Tibial nerve (tissue), 4 donors: ENCODE measurements around the gene KRABD2.
"Not testable (repeated sequence)": the region's sequence is repeated elsewhere in the genome, so short reads cannot be mapped to it uniquely, and the experiment has no call there.

ENCODE experiments used
- DNase-seq, 2 donors: peaks; one replicate each; pipeline ENCODE4 v3.0.0-alpha.2; 2019; ENCODE audit warnings: low spot score in 2 of 2
- H3K27ac ChIP-seq, 4 donors: fragments of 200-600 bp; sonication (generic) in 3 of 4; one replicate each; pipeline ENCODE4 v1.5.1; 2017 to 2019; ENCODE audit warnings: mild to moderate bottlenecking in 1 of 4
- H3K27me3 ChIP-seq, 2 donors: fragments of 200-600 bp; sonication (generic) in 1 of 2; one replicate each; pipeline versions ENCODE4 v1.5.1 to v1.6.0; 2017 to 2019
- H3K36me3 ChIP-seq, 3 donors: fragments of 200-600 bp; sonication (generic); one replicate each; pipeline ENCODE4 v1.5.1; 2018 to 2019
- H3K4me1 ChIP-seq, 4 donors: fragments of 200-600 bp; sonication (generic) in 3 of 4; one replicate each; pipeline ENCODE4 v1.5.1; 2017 to 2019
- H3K4me3 ChIP-seq, 4 donors: fragments of 200-600 bp; sonication (generic) in 3 of 4; one replicate each; pipeline ENCODE4 v1.5.1; 2017 to 2019; ENCODE audit warnings: mild to moderate bottlenecking in 1 of 4, moderate library complexity in 1 of 4
- H3K9me3 ChIP-seq, 4 donors: fragments of 200-600 bp; sonication (generic) in 3 of 4; one replicate each; pipeline ENCODE4 v1.5.1; 2017 to 2019
- CTCF ChIP-seq, 5 experiments: fragments of 200-600 bp in 3 of 5; fragments of 450-650 bp in 2 of 5; sonication (generic) in 3 of 5; IDR thresholded peaks; one replicate each; pipeline ENCODE4 v1.5.1; 2016 to 2019; ENCODE audit warnings: antibody characterized with exemption in 5 of 5, mild to moderate bottlenecking in 3 of 5, moderate library complexity in 2 of 5
- EP300 ChIP-seq, 2 donors: sonication (generic); formaldehyde crosslinking; IDR thresholded peaks; one replicate each; pipeline ENCODE4 v1.6.1; 2017; ENCODE audit warnings: antibody characterized with exemption in 2 of 2, mild to moderate bottlenecking in 1 of 2
- POLR2A ChIP-seq, 2 donors: fragments of 450-650 bp; IDR thresholded peaks; one replicate each; pipeline ENCODE4 v1.6.1; 2017; ENCODE audit warnings: antibody characterized with exemption in 2 of 2, mild to moderate bottlenecking in 2 of 2, moderate library complexity in 2 of 2
- WGBS, 2 donors: methylation state at CpG; one replicate each; pipeline ENCODE4 v1.1.5; 2018; 5-methylcytosine and 5-hydroxymethylcytosine counted together

KRABD2 gene

GRCh38 chr17:8383143-8383822, 6.8 kb upstream of the KRABD2 start, which contains the start of gene RPL26:
Gene RPL26 (minus strand): TSS chr17:8383193. CDS start chr17:8382310, 883 bp downstream.
- Histone ChIP-seq H3K4me1 (peaks cover 0 to 54% (median 25%) of the 10 kb centered on the region in 4 donors), H3K27me3 (no peaks in the 10 kb centered on the region), H3K27ac (peak within 1 kb of the TSS; percentile 63 to 91 (median 86)), H3K9me3 (no peaks in the 10 kb centered on the region), H3K36me3 (peaks cover 0 to 33% (median 9%) of the 10 kb centered on the region in 3 donors), H3K4me3 (peak within 1 kb of the TSS; percentile 51 to 82 (median 69))
- WGBS, 2 donors: 1 to 2% methylated on average over 16 to 17 of the region's 55 CpGs
- TF ChIP-seq EP300 (IDR thresholded peaks at IDR 0.05) (peak; percentile 55 to 93), CTCF (IDR thresholded peaks at IDR 0.05) (peak; percentile 97 to 100 (median 99)), POLR2A (IDR thresholded peaks at IDR 0.05) (peak; percentile 29 to 64)
- peak; percentile 96 to 98 for DNase-seq

GRCh38 chr17:8382880-8383142, 6.3 kb upstream of the KRABD2 start:
- Histone ChIP-seq H3K9me3 (no peaks in the 10 kb centered on the region), H3K4me3 (peak overlapping the region; percentile 51 to 82 (median 69)), H3K36me3 (peaks cover 0 to 38% (median 13%) of the 10 kb centered on the region in 3 donors), H3K27me3 (no peaks in the 10 kb centered on the region), H3K4me1 (peaks cover 0 to 59% (median 25%) of the 10 kb centered on the region in 4 donors), H3K27ac (peak overlapping the region in 3 of 4 donors; percentile 63 to 91 (median 83))
- WGBS, 2 donors: 0 to 2% methylated on average over 15 of the region's 15 CpGs
- no peak for DNase-seq
- TF ChIP-seq POLR2A (IDR thresholded peaks at IDR 0.05) (no peak), EP300 (IDR thresholded peaks at IDR 0.05) (no peak), CTCF (IDR thresholded peaks at IDR 0.05) (no peak)

- no peak for DNase-seq
- WGBS, 2 donors: 20 to 21% methylated on average over 27 of the region's 27 CpGs
- peaks cover 0 to 64% (median 25%) of the 10 kb centered on the region in 4 donors for H3K4me1 ChIP-seq
Measured at GRCh38 chr17:8382052-8382879, 5.8 kb upstream of the KRABD2 start.

GRCh38 chr17:8380049-8380448, 3.5 kb upstream of the KRABD2 start:
- H3K27me3 ChIP-seq: no peaks in the 10 kb centered on the region
- no peak overlapping the region for H3K4me3 ChIP-seq
- H3K27ac ChIP-seq: no peak overlapping the region
- H3K4me1 ChIP-seq: peaks cover 0 to 77% (median 32%) of the 10 kb centered on the region in 4 donors
- WGBS, 2 donors: 55 to 63% methylated on average over 3 of the region's 3 CpGs
- no peak for DNase-seq
- H3K9me3 ChIP-seq: no peaks in the 10 kb centered on the region
- H3K36me3 ChIP-seq: peaks cover 0 to 48% (median 17%) of the 10 kb centered on the region in 3 donors
- TF ChIP-seq CTCF (IDR thresholded peaks at IDR 0.05) (no peak), EP300 (IDR thresholded peaks at IDR 0.05) (no peak), POLR2A (IDR thresholded peaks at IDR 0.05) (no peak)

More at GRCh38 chr17:8382052-8382879, 5.8 kb upstream of the KRABD2 start:
- H3K27me3 ChIP-seq: no peaks in the 10 kb centered on the region
- peak overlapping the region; percentile 8 to 91 (median 73) for H3K27ac ChIP-seq
- no peaks in the 10 kb centered on the region for H3K9me3 ChIP-seq
- peak overlapping the region; percentile 51 to 82 (median 69) for H3K4me3 ChIP-seq
- no peak for TF ChIP-seq CTCF (IDR thresholded peaks at IDR 0.05)
- peaks cover 0 to 44% (median 17%) of the 10 kb centered on the region in 3 donors for H3K36me3 ChIP-seq

- not testable (repeated sequence) for H3K27me3 ChIP-seq, DNase-seq, H3K9me3 ChIP-seq, H3K27ac ChIP-seq, H3K4me3 ChIP-seq
- Histone ChIP-seq H3K4me1 (peaks cover 0 to 68% (median 27%) of the 10 kb centered on the region in 4 donors), H3K36me3 (peaks cover 0 to 55% (median 17%) of the 10 kb centered on the region in 3 donors)
- WGBS, 2 donors: 73% methylated on average over 8 of the region's 8 CpGs
Measured at GRCh38 chr17:8378117-8378516, 1.6 kb upstream of the KRABD2 start.
